ENCODE data around the gene SGMS1.
"Not testable (repeated sequence)": the region's sequence is repeated elsewhere in the genome, so short reads cannot be mapped to it uniquely, and the experiment has no call there.

Gene SGMS1

DNA sequence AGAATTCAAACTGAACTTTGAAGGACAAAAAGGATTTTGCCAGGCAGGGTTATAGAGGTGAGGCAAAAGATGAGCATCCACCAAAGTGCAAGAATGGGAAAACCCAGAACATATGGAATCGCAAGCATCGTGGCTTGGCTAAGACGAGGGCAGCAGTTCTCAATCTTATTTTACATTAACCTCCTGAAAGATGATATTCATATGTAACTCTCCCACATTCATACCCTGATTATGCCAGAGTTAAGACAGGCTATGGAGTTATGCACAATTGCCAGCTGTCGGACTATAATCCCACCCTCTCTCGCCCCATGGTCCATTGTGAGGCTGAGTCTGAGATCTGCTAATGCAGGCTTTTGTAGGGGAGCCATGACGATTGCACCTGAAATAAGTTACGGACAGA is 351.2 kb downstream of the SGMS1 start:
- peaks cover 26% of the 10 kb centered on the region for H3K27me3 Mint-ChIP-seq (ENCODE audit: low read depth)
- no peak overlapping the region for H3K27ac Mint-ChIP-seq
- no peaks in the 10 kb centered on the region for H3K4me1 Mint-ChIP-seq
- no peaks in the 10 kb centered on the region for H3K36me3 Mint-ChIP-seq (ENCODE audit: low read depth)
- H3K4me3 Mint-ChIP-seq, result no peak overlapping the region
- H3K9me3 Mint-ChIP-seq, result peaks cover 4% of the 10 kb centered on the region
- TF ChIP-seq, protein P1, sequence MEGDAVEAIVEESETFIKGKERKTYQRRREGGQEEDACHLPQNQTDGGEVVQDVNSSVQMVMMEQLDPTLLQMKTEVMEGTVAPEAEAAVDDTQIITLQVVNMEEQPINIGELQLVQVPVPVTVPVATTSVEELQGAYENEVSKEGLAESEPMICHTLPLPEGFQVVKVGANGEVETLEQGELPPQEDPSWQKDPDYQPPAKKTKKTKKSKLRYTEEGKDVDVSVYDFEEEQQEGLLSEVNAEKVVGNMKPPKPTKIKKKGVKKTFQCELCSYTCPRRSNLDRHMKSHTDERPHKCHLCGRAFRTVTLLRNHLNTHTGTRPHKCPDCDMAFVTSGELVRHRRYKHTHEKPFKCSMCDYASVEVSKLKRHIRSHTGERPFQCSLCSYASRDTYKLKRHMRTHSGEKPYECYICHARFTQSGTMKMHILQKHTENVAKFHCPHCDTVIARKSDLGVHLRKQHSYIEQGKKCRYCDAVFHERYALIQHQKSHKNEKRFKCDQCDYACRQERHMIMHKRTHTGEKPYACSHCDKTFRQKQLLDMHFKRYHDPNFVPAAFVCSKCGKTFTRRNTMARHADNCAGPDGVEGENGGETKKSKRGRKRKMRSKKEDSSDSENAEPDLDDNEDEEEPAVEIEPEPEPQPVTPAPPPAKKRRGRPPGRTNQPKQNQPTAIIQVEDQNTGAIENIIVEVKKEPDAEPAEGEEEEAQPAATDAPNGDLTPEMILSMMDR (IDR thresholded peaks at IDR 0.05; ENCODE audit: unreplicated experiment in 3 of 3), result no peak

DNA sequence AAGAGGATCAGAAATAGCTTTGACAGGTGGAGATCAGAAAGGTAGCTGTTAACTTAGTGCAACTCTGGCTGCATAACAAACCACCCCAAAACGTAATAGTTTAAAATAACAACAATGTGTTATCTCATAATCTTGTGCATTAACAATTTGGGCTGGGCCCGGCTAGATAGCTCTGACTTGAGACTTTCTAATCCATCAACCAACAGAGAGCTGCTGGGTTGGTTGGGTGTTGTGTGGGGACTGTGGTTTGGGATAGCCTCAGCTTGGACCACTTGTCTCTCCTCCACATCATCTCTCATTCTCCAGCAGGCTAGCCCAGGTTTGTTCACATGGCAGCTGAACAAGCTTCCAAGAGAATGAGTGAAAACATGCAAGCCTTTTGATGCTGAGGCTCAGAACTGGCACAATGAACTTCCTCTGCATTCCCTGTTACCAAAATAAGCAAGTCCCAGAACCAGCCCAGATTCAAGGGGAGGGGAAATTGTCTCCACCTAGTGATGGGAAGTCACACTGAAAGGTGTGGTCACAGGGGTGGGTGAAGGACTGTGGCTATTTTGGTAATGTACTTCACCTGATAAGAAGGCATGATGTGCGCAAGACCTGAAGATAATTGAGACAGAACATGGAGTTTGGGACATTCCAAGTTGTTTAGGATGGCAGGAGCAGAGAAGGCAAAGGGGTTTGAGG is 352.0 kb downstream of the SGMS1 start:
- H3K36me3 Mint-ChIP-seq (ENCODE audit: low read depth), result no peaks in the 10 kb centered on the region
- no peaks in the 10 kb centered on the region for H3K4me1 Mint-ChIP-seq
- H3K27me3 Mint-ChIP-seq (ENCODE audit: low read depth), result peaks cover 20% of the 10 kb centered on the region
- peaks cover 4% of the 10 kb centered on the region for H3K9me3 Mint-ChIP-seq
- TF ChIP-seq, protein P1 (IDR thresholded peaks at IDR 0.05; ENCODE audit: unreplicated experiment in 3 of 3), result no peak
- H3K4me3 Mint-ChIP-seq, result no peak overlapping the region
- no peak overlapping the region for H3K27ac Mint-ChIP-seq

DNA sequence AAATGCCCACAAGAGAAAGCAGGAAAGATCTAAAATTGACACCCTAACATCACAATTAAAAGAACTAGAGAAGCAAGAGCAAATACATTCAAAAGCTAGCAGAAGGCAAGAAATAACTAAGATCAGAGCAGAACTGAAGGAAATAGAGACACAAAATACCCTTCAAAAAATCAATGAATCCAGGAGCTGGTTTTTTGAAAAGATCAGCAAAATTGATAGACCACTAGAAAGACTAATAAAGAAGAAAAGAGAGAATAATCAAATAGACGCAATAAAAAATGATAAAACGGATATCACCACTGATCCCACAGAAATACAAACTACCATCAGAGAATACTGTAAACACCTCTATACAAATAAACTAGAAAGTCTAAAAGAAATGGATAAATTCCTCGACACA is 355.9 kb downstream of the SGMS1 start:
- H3K4me3 Mint-ChIP-seq; H3K27ac Mint-ChIP-seq; H3K9me3 Mint-ChIP-seq; H3K36me3 Mint-ChIP-seq (ENCODE audit: low read depth); H3K4me1 Mint-ChIP-seq: not testable (repeated sequence)
- H3K27me3 Mint-ChIP-seq (ENCODE audit: low read depth), result peaks cover 24% of the 10 kb centered on the region

DNA sequence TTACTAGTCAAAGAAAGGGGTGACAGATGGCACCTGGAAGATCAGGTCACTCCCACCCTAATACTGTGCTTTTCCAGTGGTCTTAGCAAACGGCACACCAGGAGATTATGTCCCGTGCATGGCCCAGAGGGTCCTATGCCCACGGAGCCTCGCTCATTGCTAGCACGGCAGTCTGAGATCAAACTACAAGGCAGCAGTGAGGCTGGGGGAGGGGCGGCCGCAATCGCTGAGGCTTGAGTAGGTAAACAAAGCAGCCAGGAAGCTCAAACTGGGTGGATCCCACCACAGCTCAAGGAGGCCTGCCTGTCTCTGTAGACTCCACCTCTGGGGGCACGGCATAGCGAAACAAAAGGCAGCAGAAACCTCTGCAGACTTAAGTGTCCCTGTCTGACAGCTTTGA is 361.1 kb downstream of the SGMS1 start:
- peaks cover 15% of the 10 kb centered on the region for H3K27me3 Mint-ChIP-seq (ENCODE audit: low read depth)
- H3K4me1 Mint-ChIP-seq; H3K4me3 Mint-ChIP-seq; H3K27ac Mint-ChIP-seq; H3K9me3 Mint-ChIP-seq; H3K36me3 Mint-ChIP-seq (ENCODE audit: low read depth): not testable (repeated sequence)

DNA sequence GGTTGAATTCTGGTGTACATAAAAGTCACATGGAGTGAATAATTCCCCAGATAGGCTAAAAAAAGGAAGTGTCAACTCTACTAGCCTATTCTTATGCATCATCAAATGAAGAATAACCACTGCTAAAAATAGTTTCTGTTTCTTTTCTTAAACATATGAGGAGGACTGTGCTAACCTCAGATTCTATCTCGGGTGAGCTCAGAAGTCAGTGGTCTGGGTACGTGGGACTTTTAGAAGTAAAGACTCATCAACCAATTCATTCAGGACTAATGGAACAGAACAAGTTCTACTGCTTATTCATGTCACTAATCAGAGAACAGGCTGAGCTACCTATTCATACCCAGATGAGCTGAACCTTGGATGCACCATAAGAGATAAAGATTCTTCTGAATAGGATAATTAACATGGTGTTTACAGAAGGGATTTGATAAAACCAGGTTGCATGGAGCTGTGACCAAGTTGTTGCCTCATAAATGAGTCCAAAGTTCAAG is 362.9 kb downstream of the SGMS1 start:
- no peak overlapping the region for H3K27ac Mint-ChIP-seq
- no peak overlapping the region for H3K4me3 Mint-ChIP-seq
- H3K27me3 Mint-ChIP-seq (ENCODE audit: low read depth), result peaks cover 10% of the 10 kb centered on the region
- H3K4me1 Mint-ChIP-seq, result no peaks in the 10 kb centered on the region
- no peaks in the 10 kb centered on the region for H3K36me3 Mint-ChIP-seq (ENCODE audit: low read depth)
- H3K9me3 Mint-ChIP-seq, result peaks cover 5% of the 10 kb centered on the region
- TF ChIP-seq, protein P1 (IDR thresholded peaks at IDR 0.05; ENCODE audit: unreplicated experiment in 3 of 3), result no peak
